Activated T-helper 1 cell treated with anti-CD3 and anti-CD28 coated beads, Interleukin-12 subunit alpha, Interleukin-12 subunit beta, Interleukin-2, Interleukin-4 antibody, amounts not matched to agents 30 ng/mL and 10 ng/mL and 1 ng/mL, durations not matched to agents 14 hours and 24 hours and 36 hours (primary cell): ENCODE measurements around the gene SPATA32. TPM values are rescaled to one million over a fixed set of nuclear protein-coding genes. Genes with fewer than 3 reads are reported as not detected.

Experiments used
- DNase-seq: peaks from one replicate; pipeline ENCODE4 v3.0.0; 2021; ENCODE audit warnings: low spot score
- H3K27ac Mint-ChIP-seq: one replicate; pipeline ENCODE4 v1.8.0; 2021; ENCODE audit warnings: mild to moderate bottlenecking, mixed read lengths
- H3K27me3 Mint-ChIP-seq: one replicate; pipeline ENCODE4 v1.8.0; 2022; ENCODE audit warnings: mild to moderate bottlenecking, moderate library complexity, mixed read lengths; ENCODE audit not compliant: insufficient read depth
- H3K36me3 Mint-ChIP-seq: one replicate; pipeline ENCODE4 v1.8.0; 2021; ENCODE audit warnings: low read depth, mixed read lengths
- H3K4me1 Mint-ChIP-seq: one replicate; pipeline ENCODE4 v1.8.0; 2021; ENCODE audit warnings: low read depth, mixed read lengths
- H3K4me3 Mint-ChIP-seq: one replicate; pipeline ENCODE4 v1.8.0; 2021; ENCODE audit warnings: mild to moderate bottlenecking, moderate library complexity, mixed read lengths
- H3K9me3 Mint-ChIP-seq: one replicate; pipeline ENCODE4 v1.8.0; 2021; ENCODE audit warnings: mixed read lengths
- intact Hi-C: fragments of 100-400 bp; cut with micrococcal nuclease; formaldehyde crosslinking; loops from one replicate; pipeline ENCODE4 v1.15.1; 2024
- total RNA-seq: library from RNA; stranded (reverse); gene quantifications from 2 replicates; pipeline ENCODE4 v1.2.3, GENCODE V29; 2022

SPATA32 gene
- total RNA-seq, 1 donor from 2014 or later: 0.44 TPM

DNA sequence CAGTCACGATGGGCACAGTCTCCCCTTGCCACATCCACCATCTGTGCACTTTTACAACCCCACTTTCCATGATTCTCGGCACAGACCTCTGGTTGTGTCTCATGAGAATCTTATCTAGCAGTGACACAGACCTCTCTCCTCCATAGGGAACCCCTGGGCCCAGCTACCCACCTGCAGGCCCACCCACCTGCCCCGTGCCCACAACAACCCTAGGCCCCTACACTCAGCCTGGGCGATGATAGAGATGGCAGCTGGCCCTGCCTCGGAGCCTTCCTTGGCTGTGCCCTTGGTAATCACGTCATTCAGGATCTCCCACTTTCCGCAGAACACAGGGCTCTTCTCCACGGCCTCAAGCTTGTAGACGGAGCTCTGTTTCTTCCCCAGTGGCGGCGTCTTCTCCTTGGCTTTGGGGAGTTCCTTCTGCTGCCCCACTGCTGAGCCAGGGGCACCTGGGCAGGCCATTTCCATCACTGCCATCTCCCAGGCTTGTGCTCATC lies 28.4 kb upstream of the SPATA32 start:
- no peaks in the 10 kb centered on the region for H3K9me3 Mint-ChIP-seq
- H3K4me1 Mint-ChIP-seq: peaks cover 45% of the 10 kb centered on the region
- DNase-seq: no peak
- intact Hi-C loops: no loop called here
- no peak overlapping the region for H3K4me3 Mint-ChIP-seq
- H3K27ac Mint-ChIP-seq: peak overlapping the region; percentile 40
- H3K27me3 Mint-ChIP-seq: no peaks in the 10 kb centered on the region
- H3K36me3 Mint-ChIP-seq: peaks cover 32% of the 10 kb centered on the region

GRCh38 chr17:45289301-45290268 lies 27.7 kb upstream of the SPATA32 start:
- intact Hi-C loops: no loop called here
- peaks cover 37% of the 10 kb centered on the region for H3K36me3 Mint-ChIP-seq

DNA sequence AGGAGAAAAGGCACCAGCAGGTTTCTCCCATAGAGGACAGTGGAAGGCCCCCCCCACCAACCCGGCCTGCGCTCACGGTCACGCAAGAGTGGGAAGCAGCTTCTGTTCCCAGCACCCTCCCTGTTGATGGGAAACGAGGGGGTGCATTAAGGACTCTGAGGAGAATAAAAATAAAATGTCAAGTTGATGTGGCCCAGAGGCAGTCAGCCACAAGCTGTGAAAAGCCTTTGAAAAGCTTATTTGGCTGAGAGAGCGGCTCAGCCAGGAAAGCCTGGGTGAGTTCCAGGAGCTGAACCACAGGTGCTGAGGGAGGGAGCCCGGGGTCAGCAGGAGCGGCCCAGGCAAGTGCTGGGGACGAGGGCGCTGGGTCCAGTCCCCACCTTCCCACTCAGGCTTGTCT lies 26.9 kb upstream of the SPATA32 start:
- no peaks in the 10 kb centered on the region for H3K9me3 Mint-ChIP-seq
- peaks cover 44% of the 10 kb centered on the region for H3K36me3 Mint-ChIP-seq
- no peak for DNase-seq
- no peak overlapping the region for H3K27ac Mint-ChIP-seq
- peaks cover 40% of the 10 kb centered on the region for H3K4me1 Mint-ChIP-seq
- intact Hi-C loops: no loop called here
- H3K4me3 Mint-ChIP-seq: no peak overlapping the region
- no peaks in the 10 kb centered on the region for H3K27me3 Mint-ChIP-seq

More at GRCh38 chr17:45289301-45290268, 27.7 kb upstream of the SPATA32 start:
- DNase-seq: no peak
- peak overlapping the region; percentile 40 for H3K27ac Mint-ChIP-seq
- H3K9me3 Mint-ChIP-seq: no peaks in the 10 kb centered on the region
- H3K4me1 Mint-ChIP-seq: peaks cover 41% of the 10 kb centered on the region
- H3K27me3 Mint-ChIP-seq: no peaks in the 10 kb centered on the region
- no peak overlapping the region for H3K4me3 Mint-ChIP-seq

GRCh38 chr17:45287526-45288500 lies 25.9 kb upstream of the SPATA32 start:
- Mint-ChIP-seq H3K9me3 (no peaks in the 10 kb centered on the region), H3K4me3 (no peak overlapping the region), H3K4me1 (peaks cover 30% of the 10 kb centered on the region), H3K27ac (no peak overlapping the region), H3K27me3 (no peaks in the 10 kb centered on the region), H3K36me3 (peaks cover 46% of the 10 kb centered on the region)
- intact Hi-C loops: no loop called here
- no peak for DNase-seq

DNA sequence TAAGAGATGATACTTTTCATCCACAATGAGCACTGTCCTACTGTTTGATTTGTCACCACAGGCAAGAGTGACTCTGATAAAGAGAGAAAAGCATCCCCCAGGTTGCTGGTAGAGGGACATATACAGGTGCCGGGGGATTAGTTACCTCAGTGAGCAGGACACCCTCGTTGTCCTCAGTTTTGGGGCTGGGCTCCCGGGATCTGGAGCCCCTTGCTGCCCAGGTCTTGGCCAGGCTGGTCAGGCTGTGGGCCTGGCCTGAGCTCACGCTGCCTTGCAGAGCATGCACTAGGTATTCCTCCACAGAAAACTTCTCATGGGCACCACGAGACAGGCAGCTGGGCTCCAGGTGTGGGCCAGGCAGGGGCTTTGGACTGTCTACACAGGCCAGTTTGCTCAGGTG lies 24.4 kb upstream of the SPATA32 start:
- peaks cover 47% of the 10 kb centered on the region for H3K36me3 Mint-ChIP-seq
- intact Hi-C loops: no loop called here
- DNase-seq: no peak
- no peaks in the 10 kb centered on the region for H3K27me3 Mint-ChIP-seq
- peaks cover 17% of the 10 kb centered on the region for H3K4me1 Mint-ChIP-seq
- H3K27ac Mint-ChIP-seq: no peak overlapping the region
- H3K9me3 Mint-ChIP-seq: no peaks in the 10 kb centered on the region
- H3K4me3 Mint-ChIP-seq: no peak overlapping the region

- no peaks in the 10 kb centered on the region for H3K9me3 Mint-ChIP-seq
- no peaks in the 10 kb centered on the region for H3K27me3 Mint-ChIP-seq
- H3K4me1 Mint-ChIP-seq: peaks cover 7% of the 10 kb centered on the region
- H3K4me3 Mint-ChIP-seq: no peak overlapping the region
- H3K27ac Mint-ChIP-seq: peak overlapping the region; percentile 55
- H3K36me3 Mint-ChIP-seq: peaks cover 44% of the 10 kb centered on the region
- DNase-seq: no peak
- intact Hi-C loops: no loop called here
These were observed 22.6 kb upstream of the SPATA32 start for GRCh38 chr17:45284176-45285140.

- Mint-ChIP-seq H3K9me3 (no peaks in the 10 kb centered on the region), H3K4me3 (no peak overlapping the region), H3K4me1 (peaks cover 7% of the 10 kb centered on the region), H3K27me3 (no peaks in the 10 kb centered on the region), H3K36me3 (peaks cover 46% of the 10 kb centered on the region), H3K27ac (peak overlapping the region; percentile 55)
- intact Hi-C loops: no loop called here
- DNase-seq: no peak
These were observed 21.8 kb upstream of the SPATA32 start for GRCh38 chr17:45283711-45284110.

DNA sequence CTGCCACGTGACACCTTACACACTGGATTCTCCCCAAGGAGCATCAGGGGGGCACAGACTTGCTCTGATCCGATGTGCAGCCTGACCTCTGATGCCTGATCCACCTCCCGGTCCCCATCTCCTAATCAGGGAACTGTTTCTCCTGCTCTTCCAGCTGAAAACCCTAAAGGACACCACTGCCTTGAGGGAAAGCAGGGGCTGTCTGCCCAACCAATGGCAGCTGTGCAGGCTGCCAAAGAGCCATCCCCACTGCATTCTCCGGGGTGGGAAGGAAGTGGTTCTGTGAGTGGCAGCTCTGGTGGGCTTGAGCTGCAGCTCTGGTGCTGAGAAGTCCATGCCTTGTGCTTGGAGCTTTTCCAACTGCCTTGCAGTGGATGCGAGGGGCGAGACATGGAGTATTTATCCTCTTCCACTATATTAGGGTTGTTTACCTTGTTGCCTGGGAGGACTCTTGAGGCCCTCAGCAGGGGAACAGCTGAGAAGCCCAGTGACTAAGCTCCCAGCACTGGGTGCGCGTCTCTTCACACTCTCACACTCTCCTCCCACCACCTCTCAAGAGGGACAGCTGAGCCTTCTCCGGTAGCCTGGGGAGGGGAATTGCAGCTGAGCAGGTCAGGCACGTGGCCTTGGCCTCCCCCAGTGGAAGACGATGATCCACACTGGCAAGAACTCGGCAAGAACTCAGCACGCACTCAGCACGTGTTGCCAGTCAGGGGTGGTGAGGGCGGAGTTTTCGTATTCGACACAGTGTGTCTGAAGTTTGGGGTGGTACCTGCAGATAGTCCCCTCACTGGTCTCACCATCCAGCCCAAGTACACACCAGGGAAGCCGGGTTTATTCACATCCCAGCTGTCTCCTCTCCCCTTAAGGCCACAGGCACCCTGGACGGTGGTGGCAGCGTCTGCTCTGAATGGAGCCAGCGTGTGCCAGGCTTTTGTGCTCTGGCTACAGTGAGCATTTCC lies 21.1 kb upstream of the SPATA32 start:
- intact Hi-C loops: no loop called here
- no peak for DNase-seq
- peaks cover 9% of the 10 kb centered on the region for H3K4me1 Mint-ChIP-seq
- H3K27ac Mint-ChIP-seq: no peak overlapping the region
- no peak overlapping the region for H3K4me3 Mint-ChIP-seq
- no peaks in the 10 kb centered on the region for H3K9me3 Mint-ChIP-seq
- no peaks in the 10 kb centered on the region for H3K27me3 Mint-ChIP-seq
- H3K36me3 Mint-ChIP-seq: peaks cover 45% of the 10 kb centered on the region

DNA sequence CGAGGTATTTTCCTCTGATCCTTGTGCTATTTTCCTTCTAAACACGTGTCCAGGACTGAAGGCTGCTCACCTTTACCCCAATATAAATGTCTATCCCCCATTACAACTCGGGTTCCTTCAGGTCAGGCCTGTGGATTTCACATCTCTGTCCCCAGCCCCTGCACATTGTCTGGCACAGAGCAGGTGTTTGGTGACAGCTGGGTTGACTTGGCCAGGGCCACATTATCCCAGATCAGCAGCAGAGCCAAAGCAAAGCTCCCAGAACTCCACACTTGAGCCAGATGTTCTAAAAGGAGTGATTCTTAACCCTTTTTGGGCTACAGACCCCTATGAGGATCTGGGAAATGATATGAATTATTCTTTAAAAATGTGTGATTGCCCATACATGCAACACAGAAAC lies 18.0 kb upstream of the SPATA32 start:
- no peak for DNase-seq
- H3K9me3 Mint-ChIP-seq: no peaks in the 10 kb centered on the region
- H3K27me3 Mint-ChIP-seq: no peaks in the 10 kb centered on the region
- peaks cover 34% of the 10 kb centered on the region for H3K36me3 Mint-ChIP-seq
- no peak overlapping the region for H3K27ac Mint-ChIP-seq
- H3K4me3 Mint-ChIP-seq: no peak overlapping the region
- peaks cover 19% of the 10 kb centered on the region for H3K4me1 Mint-ChIP-seq
- intact Hi-C loops: no loop called here

GRCh38 chr17:45277992-45278391 lies 16.1 kb upstream of the SPATA32 start:
- intact Hi-C loops: loop anchor here (1.0 to 2.0 kb wide), 3 partner anchors 29 to 107 kb away; partner anchors contain the start of gene MAP3K14
- no peak for DNase-seq
- Mint-ChIP-seq H3K9me3 (no peaks in the 10 kb centered on the region), H3K4me3 (no peak overlapping the region), H3K36me3 (peaks cover 30% of the 10 kb centered on the region), H3K27ac (no peak overlapping the region), H3K27me3 (no peaks in the 10 kb centered on the region), H3K4me1 (peaks cover 12% of the 10 kb centered on the region)

- peak overlapping the region; percentile 20 for H3K27ac Mint-ChIP-seq
These were observed 15.4 kb upstream of the SPATA32 start for GRCh38 chr17:45277216-45277849.

More at GRCh38 chr17:45277216-45277849, 15.4 kb upstream of the SPATA32 start:
- peaks cover 28% of the 10 kb centered on the region for H3K36me3 Mint-ChIP-seq
- H3K4me3 Mint-ChIP-seq: no peak overlapping the region
- no peaks in the 10 kb centered on the region for H3K9me3 Mint-ChIP-seq
- peak; percentile 79 for DNase-seq
- H3K4me1 Mint-ChIP-seq: peaks cover 12% of the 10 kb centered on the region
- intact Hi-C loops: loop anchor here (1.0 to 2.0 kb wide), 3 partner anchors 29 to 108 kb away; partner anchors contain the start of gene MAP3K14
- H3K27me3 Mint-ChIP-seq: no peaks in the 10 kb centered on the region
